Erythroblast (primary cell): ENCODE results near the gene TOR1A.
"Not testable (repeated sequence)": the region's sequence is repeated elsewhere in the genome, so short reads cannot be mapped to it uniquely, and the experiment has no call there.

Experiments used
- GATA1 ChIP-seq: IDR thresholded peaks from 2 replicates; pipeline ENCODE4 v1.6.1; 2011; ENCODE audit warnings: low read depth, mild to moderate bottlenecking, control low read depth, low read length, moderate library complexity
- POLR2A ChIP-seq: IDR thresholded peaks from 2 replicates; pipeline ENCODE4 v1.6.1; 2011; ENCODE audit warnings: mild to moderate bottlenecking, low read length

DNA sequence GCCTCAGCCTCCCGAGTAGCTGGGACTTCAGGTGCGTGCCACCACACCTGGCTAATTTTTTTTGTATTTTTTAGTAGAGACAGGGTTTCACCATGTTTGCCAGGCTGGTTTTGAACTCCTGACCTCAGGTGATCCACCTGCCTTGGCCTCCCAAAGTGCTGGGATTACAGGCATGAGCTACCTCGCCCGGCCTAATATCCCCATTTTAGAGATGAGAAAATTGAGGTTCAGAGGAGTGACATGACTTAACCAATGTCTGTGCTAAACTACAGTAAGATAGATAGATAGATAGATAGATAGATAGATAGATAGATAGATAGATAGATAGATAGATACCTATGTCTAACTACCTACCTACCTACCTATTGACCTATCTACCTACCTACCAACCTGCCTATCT is 47.8 kb downstream of the TOR1A start:
- TF ChIP-seq POLR2A, GATA1: not testable (repeated sequence)
